ENCODE data around the gene COMP. TPM values are rescaled to one million over a fixed set of nuclear protein-coding genes. Genes with fewer than 3 reads are reported as not detected.

COMP gene
- total and polyA plus RNA-seq, 8 donors = 0.23 to 47.7 (median 0.26) TPM; not detected in 3

GRCh38 chr19:18833849-18834643 lies 42.9 kb upstream of the COMP start:
- Histone ChIP-seq H3K4me3 (peak overlapping the region; percentile 88 to 93), H3K27ac (no peak overlapping the region), H3K9me3 (no peaks in the 10 kb centered on the region), H3K36me3 (peaks cover 0 to 20% of the 10 kb centered on the region in 2 donors), H3K27me3 (no peaks in the 10 kb centered on the region), H3K4me1 (peaks cover 24 to 67% of the 10 kb centered on the region in 2 donors)
- intact Hi-C loops (cut with DNase I) = no loop called here
- DNase-seq (no peak), ATAC-seq (peak; percentile 21)
- TF ChIP-seq CTCF (IDR thresholded peaks at IDR 0.05) = no peak

DNA sequence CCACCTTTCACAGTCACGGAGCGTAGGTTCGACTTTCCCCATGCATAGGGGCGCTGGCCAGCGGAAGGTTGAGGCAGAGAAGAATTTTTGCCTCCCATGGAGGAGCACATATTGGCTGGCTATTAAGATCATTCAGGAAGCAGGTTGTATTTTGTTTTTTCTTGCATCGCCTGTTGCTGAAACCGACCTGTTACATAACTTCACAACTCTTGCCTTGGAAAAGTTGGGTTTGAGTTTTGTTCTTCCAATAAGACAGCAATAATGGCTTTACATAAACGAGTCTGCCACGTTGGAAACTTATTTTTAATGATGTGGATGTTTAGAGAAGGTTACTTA lies 42.0 kb upstream of the COMP start:
- no peak for TF ChIP-seq CTCF (IDR thresholded peaks at IDR 0.05)
- DNase-seq (no peak), ATAC-seq (peak; percentile 6)
- Histone ChIP-seq H3K4me1 (peaks cover 23 to 58% of the 10 kb centered on the region in 2 donors), H3K27ac (peak overlapping the region; percentile 85), H3K27me3 (peaks cover 0 to 6% of the 10 kb centered on the region in 2 donors), H3K4me3 (peak overlapping the region; percentile 88 to 93), H3K36me3 (peaks cover 0 to 17% of the 10 kb centered on the region in 2 donors), H3K9me3 (no peaks in the 10 kb centered on the region)
- intact Hi-C loops (cut with DNase I) = no loop called here

DNA sequence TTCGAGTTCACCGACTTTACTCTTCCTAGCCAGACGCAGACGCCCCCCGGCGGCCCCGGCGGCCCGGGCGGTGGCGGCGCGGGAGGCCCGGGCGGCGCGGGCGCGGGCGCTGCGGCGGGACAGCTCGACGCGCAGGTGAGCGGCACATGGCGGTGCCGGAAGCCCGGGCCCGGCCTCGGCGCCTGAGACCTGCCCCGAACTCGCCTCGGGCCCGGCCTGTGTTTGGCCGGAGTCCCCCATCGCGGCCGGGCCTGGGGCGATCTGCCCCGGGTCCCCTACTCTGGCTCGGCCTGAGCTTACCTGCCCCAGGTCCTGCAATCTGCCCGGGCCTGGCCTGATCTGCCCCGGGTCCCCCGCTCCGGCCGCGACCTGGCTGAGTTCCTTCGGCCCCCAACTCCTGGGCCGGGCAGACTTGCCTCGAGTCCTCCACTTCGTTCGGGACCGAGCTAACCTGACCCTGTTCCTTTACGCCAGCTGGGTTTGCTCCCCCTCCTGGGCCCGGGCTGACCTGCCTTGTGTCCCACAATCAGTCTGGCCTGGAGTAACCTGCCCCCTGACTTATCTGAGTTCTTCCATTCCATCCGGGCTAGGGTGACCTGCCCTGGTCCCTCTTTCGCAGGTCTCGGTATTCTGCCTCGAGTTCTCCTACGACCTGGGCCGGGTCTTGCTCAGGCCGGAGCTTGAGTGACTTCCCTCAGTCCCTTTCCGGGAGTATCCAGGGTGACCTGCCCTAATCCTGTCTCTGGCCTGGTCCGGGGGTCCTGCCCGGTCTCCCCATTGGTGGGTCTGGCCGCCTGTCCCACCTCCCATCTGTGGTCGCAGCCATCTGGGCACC lies 41.4 kb upstream of the COMP start:
- ATAC-seq = peak; percentile 25
- Histone ChIP-seq H3K36me3 (peaks cover 0 to 11% of the 10 kb centered on the region in 2 donors), H3K4me1 (peaks cover 23 to 52% of the 10 kb centered on the region in 2 donors), H3K4me3 (peak overlapping the region; percentile 88 to 93), H3K27ac (peak overlapping the region; percentile 85), H3K9me3 (no peaks in the 10 kb centered on the region), H3K27me3 (peaks cover 0 to 6% of the 10 kb centered on the region in 2 donors)
- TF ChIP-seq CTCF (IDR thresholded peaks at IDR 0.05) = no peak
- intact Hi-C loops (cut with DNase I) = no loop called here
- DNase-seq = peak in 1 of 4 donors; percentile 73

- no peak for TF ChIP-seq CTCF (IDR thresholded peaks at IDR 0.05)
- peak; percentile 87 for ATAC-seq
- peaks cover 0 to 7% of the 10 kb centered on the region in 2 donors for H3K9me3 ChIP-seq
- H3K27me3 ChIP-seq = peaks cover 0 to 6% of the 10 kb centered on the region in 2 donors
- DNase-seq = peak; percentile 91 to 100 (median 98)
- peaks cover 0 to 9% of the 10 kb centered on the region in 2 donors for H3K36me3 ChIP-seq
- peak within 1 kb of the TSS; percentile 88 to 93 for H3K4me3 ChIP-seq
- intact Hi-C loops (cut with DNase I) = no loop called here
- H3K27ac ChIP-seq = peak within 1 kb of the TSS; percentile 85
- peaks cover 23 to 45% of the 10 kb centered on the region in 2 donors for H3K4me1 ChIP-seq
Observed at GRCh38 chr19:18831524-18832305, 40.6 kb upstream of the COMP start, which contains the start of gene UPF1. Gene UPF1, plus strand, starts transcription at chr19:18831959. Its CDS starts 251 bp downstream, at chr19:18832210.
